ENCODE data around the gene USP3. TPM values are rescaled to one million over a fixed set of nuclear protein-coding genes. Genes with fewer than 3 reads are reported as not detected.

USP3 gene
- total RNA-seq, 6 experiments from 2014 or later = 21.9 to 33.8 (median 24.8) TPM

DNA sequence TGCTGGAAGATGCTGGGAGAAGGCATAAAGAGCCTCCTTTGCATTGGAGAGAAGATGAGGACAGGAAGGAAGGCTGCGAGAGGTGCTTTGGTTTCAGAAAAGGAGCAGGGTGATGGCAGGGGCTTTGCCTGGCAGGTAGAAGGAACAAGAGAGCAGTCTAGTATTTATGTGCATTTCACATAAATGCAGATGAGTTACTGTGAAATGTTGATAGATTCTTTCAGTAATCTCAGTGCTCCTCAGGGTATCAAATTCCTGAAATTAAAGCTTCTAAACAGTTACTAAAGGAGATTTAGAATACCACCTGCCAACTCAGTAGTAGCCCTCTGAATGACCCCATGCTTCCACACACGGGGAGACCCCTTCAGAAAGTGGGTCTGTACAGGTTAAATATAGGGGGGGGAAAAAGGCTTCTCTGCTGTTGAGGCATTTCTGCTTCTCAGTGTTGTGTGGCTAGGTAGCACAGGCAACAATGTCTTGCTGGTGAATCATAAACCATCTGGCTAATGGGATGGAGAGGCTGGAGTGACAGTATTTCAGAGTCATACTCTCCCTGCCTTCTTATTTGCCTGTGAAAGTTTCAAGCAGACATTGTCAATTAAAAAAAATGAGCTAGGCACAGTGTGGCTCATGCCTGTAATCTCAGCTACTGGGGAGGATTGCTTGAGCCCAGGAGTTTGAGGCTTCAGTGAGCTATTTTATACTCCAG lies 78.5 kb downstream of the USP3 start:
- no peak for ATAC-seq
- no peak overlapping the region for H3K27ac ChIP-seq
- H3K9me3 ChIP-seq = no peaks in the 10 kb centered on the region
- intact Hi-C loops (cut with DNase I) = no loop called here
- peaks cover 0 to 8% (median 0%) of the 10 kb centered on the region in 4 donors for H3K4me1 ChIP-seq
- 100% methylated on average over 2 of the region's 2 CpGs for WGBS (ENCODE audit: insufficient coverage, low coverage, low lambda C conversion rate, missing lambda C conversion rate)
- no peak for DNase-seq
- H3K4me3 ChIP-seq = no peak overlapping the region
- TF ChIP-seq POLR2A (IDR thresholded peaks at IDR 0.05) (no peak), CTCF (IDR thresholded peaks at IDR 0.05) (no peak)
- no peaks in the 10 kb centered on the region for H3K27me3 ChIP-seq
- H3K36me3 ChIP-seq = peaks cover 0 to 10% (median 0%) of the 10 kb centered on the region in 4 donors

DNA sequence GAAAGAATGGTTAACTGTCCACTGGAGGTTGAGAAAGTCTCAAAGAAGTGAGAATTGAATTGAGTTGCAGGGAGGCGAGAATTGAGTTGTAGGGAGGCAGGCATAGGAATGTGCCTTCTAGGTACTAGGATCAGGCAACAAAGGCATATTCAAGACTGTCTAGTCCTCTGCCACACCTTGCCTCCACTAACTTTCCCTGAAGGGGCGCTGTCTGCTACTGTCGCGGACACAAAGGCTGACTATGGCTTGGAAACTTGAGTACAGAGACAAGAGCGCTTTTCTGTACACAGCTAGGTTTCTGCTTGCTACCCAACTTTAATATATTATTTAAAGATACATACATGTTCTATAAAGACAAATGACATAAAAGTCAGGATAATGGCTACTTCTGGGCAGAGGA lies 82.4 kb downstream of the USP3 start:
- intact Hi-C loops (cut with DNase I) = no loop called here
- Histone ChIP-seq H3K4me1 (peaks cover 0 to 11% (median 0%) of the 10 kb centered on the region in 4 donors), H3K27me3 (no peaks in the 10 kb centered on the region), H3K27ac (no peak overlapping the region), H3K9me3 (no peaks in the 10 kb centered on the region), H3K36me3 (peaks cover 0 to 43% (median 10%) of the 10 kb centered on the region in 4 donors), H3K4me3 (no peak overlapping the region)
- ATAC-seq (no peak), DNase-seq (no peak)
- WGBS (ENCODE audit: insufficient coverage, low coverage, low lambda C conversion rate, missing lambda C conversion rate) = 94% methylated on average over 5 of the region's 5 CpGs
- TF ChIP-seq POLR2A (IDR thresholded peaks at IDR 0.05) = no peak
- TF ChIP-seq CTCF (IDR thresholded peaks at IDR 0.05) = no peak

- H3K9me3 ChIP-seq = no peaks in the 10 kb centered on the region
- H3K27me3 ChIP-seq = no peaks in the 10 kb centered on the region
- no peak for TF ChIP-seq CTCF (IDR thresholded peaks at IDR 0.05)
- TF ChIP-seq POLR2A (IDR thresholded peaks at IDR 0.05) = no peak
- peaks cover 0 to 11% (median 0%) of the 10 kb centered on the region in 4 donors for H3K4me1 ChIP-seq
- peaks cover 0 to 44% (median 10%) of the 10 kb centered on the region in 4 donors for H3K36me3 ChIP-seq
- intact Hi-C loops (cut with DNase I) = no loop called here
- H3K4me3 ChIP-seq = no peak overlapping the region
- 20% methylated on average over 2 of the region's 2 CpGs for WGBS (ENCODE audit: insufficient coverage, low coverage, low lambda C conversion rate, missing lambda C conversion rate)
- DNase-seq (no peak), ATAC-seq (peak; percentile 92 to 96 (median 92))
- H3K27ac ChIP-seq = no peak overlapping the region
These were observed 83.1 kb downstream of the USP3 start for GRCh38 chr15:63587527-63587926.

GRCh38 chr15:63588826-63589225 lies 84.4 kb downstream of the USP3 start:
- H3K4me3 ChIP-seq = no peak overlapping the region
- DNase-seq (no peak), ATAC-seq (no peak)
- TF ChIP-seq CTCF (IDR thresholded peaks at IDR 0.05) (no peak), POLR2A (IDR thresholded peaks at IDR 0.05) (no peak)
- no peaks in the 10 kb centered on the region for H3K27me3 ChIP-seq
- intact Hi-C loops (cut with DNase I) = no loop called here
- WGBS (ENCODE audit: insufficient coverage, low coverage, low lambda C conversion rate, missing lambda C conversion rate) = 87% methylated on average over 6 of the region's 6 CpGs
- no peak overlapping the region for H3K27ac ChIP-seq
- no peaks in the 10 kb centered on the region for H3K9me3 ChIP-seq
- peaks cover 0 to 11% (median 0%) of the 10 kb centered on the region in 4 donors for H3K4me1 ChIP-seq
- peaks cover 0 to 36% (median 16%) of the 10 kb centered on the region in 4 donors for H3K36me3 ChIP-seq
